ENCODE results near the gene FZD8. TPM values are rescaled to one million over a fixed set of nuclear protein-coding genes. Genes with fewer than 3 reads are reported as not detected.

The FZD8 gene
- total RNA-seq, 1 experiment from 2014 or later: 13.7 TPM

GRCh38 chr10:35632027-35632426, 10.1 kb downstream of the FZD8 start:
- no peak for ATAC-seq
- TF ChIP-seq IRF2 (CRISPR knock-in tag; IDR thresholded peaks at IDR 0.05; ENCODE audit: borderline replicate concordance, low read depth): no peak
- TF ChIP-seq NFE2L1 (CRISPR knock-in tag; IDR thresholded peaks at IDR 0.05): no peak
- no peak for TF ChIP-seq MAX (CRISPR knock-in tag; IDR thresholded peaks at IDR 0.05)
- TF ChIP-seq ZNF396 (CRISPR knock-in tag; IDR thresholded peaks at IDR 0.05; ENCODE audit: borderline replicate concordance): no peak
- no peak for TF ChIP-seq RELA (CRISPR knock-in tag; IDR thresholded peaks at IDR 0.05; ENCODE audit: borderline replicate concordance)
- no peak for TF ChIP-seq ATF3 (CRISPR knock-in tag; conservative IDR thresholded peaks at IDR 0.05)
- TF ChIP-seq ZNF121 (CRISPR knock-in tag; IDR thresholded peaks at IDR 0.05): no peak
- no peak for TF ChIP-seq ZBTB21 (CRISPR knock-in tag; IDR thresholded peaks at IDR 0.05; ENCODE audit: borderline replicate concordance)
- no peak for TF ChIP-seq E2F5 (CRISPR knock-in tag; IDR thresholded peaks at IDR 0.05)
- no peak for TF ChIP-seq ATF1 (CRISPR knock-in tag; IDR thresholded peaks at IDR 0.05)
- TF ChIP-seq TCF7 (CRISPR knock-in tag; IDR thresholded peaks at IDR 0.05; ENCODE audit: low read depth): no peak
- TF ChIP-seq PRDM15 (CRISPR knock-in tag; IDR thresholded peaks at IDR 0.05): no peak
- no peak for TF ChIP-seq KAT7 (CRISPR knock-in tag; IDR thresholded peaks at IDR 0.05; ENCODE audit: borderline replicate concordance)
- no peak for TF ChIP-seq RORB (CRISPR knock-in tag; IDR thresholded peaks at IDR 0.05)
- no peak for TF ChIP-seq ELF4 (CRISPR knock-in tag; IDR thresholded peaks at IDR 0.05; ENCODE audit: low read depth)
- no peak for TF ChIP-seq NR1H2 (CRISPR knock-in tag; IDR thresholded peaks at IDR 0.05)
- no peak for TF ChIP-seq MLX (CRISPR knock-in tag; IDR thresholded peaks at IDR 0.05)
- no peak for TF ChIP-seq ERG (CRISPR knock-in tag; IDR thresholded peaks at IDR 0.05)
- TF ChIP-seq JUN (CRISPR knock-in tag; IDR thresholded peaks at IDR 0.05): no peak
- no peak for TF ChIP-seq MXD4 (CRISPR knock-in tag; IDR thresholded peaks at IDR 0.05; ENCODE audit: borderline replicate concordance)

GRCh38 chr10:35631404-35631803, 10.7 kb downstream of the FZD8 start:
- Mint-ChIP-seq H3K9me3 (peaks cover 4% of the 10 kb centered on the region; the same call in 1 of the 2 replicates), H3K36me3 (no peaks in the 10 kb centered on the region), H3K4me1 (peaks cover 23% of the 10 kb centered on the region), H3K27me3 (ENCODE audit: low read depth) (no peaks in the 10 kb centered on the region), H3K4me3 (no peak overlapping the region), H3K27ac (no peak overlapping the region)
- DNase-seq (ENCODE audit: low spot score) (no peak), ATAC-seq (no peak)
- POLR2A ChIA-PET: no interaction called here
- CTCF ChIA-PET: interaction anchor here (1.1 kb wide), 1 partner anchor 1148 kb away, joined by 3 read pairs; no protein-coding TSS in a partner anchor
- TF ChIP-seq ATF2 (CRISPR knock-in tag; IDR thresholded peaks at IDR 0.05; ENCODE audit: borderline replicate concordance, low read depth) (no peak), SP1 (CRISPR knock-in tag; conservative IDR thresholded peaks at IDR 0.05) (no peak), ATF6 (CRISPR knock-in tag; IDR thresholded peaks at IDR 0.05) (no peak), SMAD4 (CRISPR knock-in tag; IDR thresholded peaks at IDR 0.05) (no peak), EMX1 (CRISPR knock-in tag; IDR thresholded peaks at IDR 0.05) (no peak)

More at GRCh38 chr10:35632027-35632426, 10.1 kb downstream of the FZD8 start:
- no peak for DNase-seq (ENCODE audit: low spot score)
- Mint-ChIP-seq H3K9me3 (peaks cover 4% of the 10 kb centered on the region; the same call in 1 of the 2 replicates), H3K27me3 (ENCODE audit: low read depth) (no peaks in the 10 kb centered on the region), H3K4me3 (no peak overlapping the region), H3K27ac (no peak overlapping the region), H3K36me3 (no peaks in the 10 kb centered on the region), H3K4me1 (peaks cover 29% of the 10 kb centered on the region)
- POLR2A ChIA-PET: no interaction called here
- CTCF ChIA-PET: interaction anchor here (0.9 to 1.8 kb wide), 7 partner anchors 18 to 1250 kb away, joined by 3 to 11 read pairs (median 4); no protein-coding TSS in a partner anchor

Data from WTC11 (cell line).